Psoas muscle (tissue), 8 donors: ENCODE results near the gene DNAH10. TPM values are rescaled to one million over a fixed set of nuclear protein-coding genes. Genes with fewer than 3 reads are reported as not detected.

Experiments
- ATAC-seq, 4 donors: fragments of 200-7000 bp; cut with Tn5 transposase; one replicate each; pipeline ENCODE4 v1.9.1; 2020; ENCODE audit warnings: moderate library complexity in 3 of 4, mild to moderate bottlenecking in 2 of 4
- DNase-seq, 2 donors: peaks; one replicate each; pipeline ENCODE4 v3.0.0-alpha.2; 2020
- H3K27ac ChIP-seq: fragments of 200-600 bp; one replicate; pipeline ENCODE4 v1.8.0; 2022
- H3K27me3 ChIP-seq, 3 donors: fragments of 200-600 bp in 1 of 3; one replicate each; pipeline versions ENCODE4 v1.6.1 to v1.8.0; 2013 to 2022; ENCODE audit warnings: low read length in 2 of 3, mild to moderate bottlenecking in 2 of 3, moderate library complexity in 1 of 3; ENCODE audit not compliant: insufficient read depth in 3 of 3
- H3K36me3 ChIP-seq, 2 donors: fragments of 200-600 bp in 1 of 2; one replicate each; pipeline versions ENCODE4 v1.6.1 to v1.8.0; 2013 to 2022; ENCODE audit warnings: low read depth in 1 of 2, mild to moderate bottlenecking in 1 of 2, moderate library complexity in 1 of 2; ENCODE audit not compliant: insufficient read depth in 1 of 2
- H3K4me1 ChIP-seq: fragments of 200-600 bp; one replicate; pipeline ENCODE4 v1.8.0; 2022
- H3K4me3 ChIP-seq: fragments of 200-600 bp; one replicate; pipeline ENCODE4 v1.8.0; 2022; ENCODE audit warnings: mild to moderate bottlenecking
- H3K9me3 ChIP-seq: fragments of 200-600 bp; one replicate; pipeline ENCODE4 v1.8.0; 2022
- WGBS, 3 donors: extraction: QIAGEN DNeasy Blood & Tissue Kit; methylation state at CpG; one replicate each; pipeline versions ENCODE4 v1.1.6 to v1.1.7; 2013; 5-methylcytosine and 5-hydroxymethylcytosine counted together
- intact Hi-C, 2 donors: fragments of 100-400 bp; cut with DNase I; formaldehyde crosslinking; loops; one replicate each; pipeline versions ENCODE4 v1.11.0 to v1.14.2; 2022
- polyA plus RNA-seq, 3 donors: library from polyadenylated mRNA; stranded (reverse); fragments of 200-250 nt; gene quantifications; one replicate each; pipeline ENCODE4 v1.2.3, GENCODE V29; 2013
- total RNA-seq, 4 donors: library from RNA; stranded (reverse); fragmentation: NEBNext Ultra II Directional in 2 of 4; extraction: Animal tissue kit (Norgen Biotek cat#: 25700) in 2 of 4; gene quantifications; one replicate each; pipeline versions ENCODE4 v1.2.1 to v1.2.4, GENCODE V29; 2021 to 2023
- TF ChIP-seq, protein P1 (sequence below): fragments of 200-600 bp; IDR thresholded peaks from one replicate; pipeline ENCODE4 v1.8.0; 2022; ENCODE audit warnings: antibody characterized with exemption
- donor health status: healthy with polysubstance abuse.
- donor health status: DM: no; HTN: no; CAD: no; lungs with moderate emphysema.
- donor health status: Bipolar disorder and iron deficiency.
- donor health status: healthy.
- donor health status: DM: yes; HTN: yes; CAD: no.
- donor health status: DM: no; HTN: no; CAD: no.
- donor health status: DM: no; HTN: no; CAD: no.
- donor health status: DM: yes; HTN: yes; CAD: no.

The DNAH10 gene
- total and polyA plus RNA-seq, 7 donors: 0.01 to 0.84 (median 0.24) TPM; not detected in 1

DNA sequence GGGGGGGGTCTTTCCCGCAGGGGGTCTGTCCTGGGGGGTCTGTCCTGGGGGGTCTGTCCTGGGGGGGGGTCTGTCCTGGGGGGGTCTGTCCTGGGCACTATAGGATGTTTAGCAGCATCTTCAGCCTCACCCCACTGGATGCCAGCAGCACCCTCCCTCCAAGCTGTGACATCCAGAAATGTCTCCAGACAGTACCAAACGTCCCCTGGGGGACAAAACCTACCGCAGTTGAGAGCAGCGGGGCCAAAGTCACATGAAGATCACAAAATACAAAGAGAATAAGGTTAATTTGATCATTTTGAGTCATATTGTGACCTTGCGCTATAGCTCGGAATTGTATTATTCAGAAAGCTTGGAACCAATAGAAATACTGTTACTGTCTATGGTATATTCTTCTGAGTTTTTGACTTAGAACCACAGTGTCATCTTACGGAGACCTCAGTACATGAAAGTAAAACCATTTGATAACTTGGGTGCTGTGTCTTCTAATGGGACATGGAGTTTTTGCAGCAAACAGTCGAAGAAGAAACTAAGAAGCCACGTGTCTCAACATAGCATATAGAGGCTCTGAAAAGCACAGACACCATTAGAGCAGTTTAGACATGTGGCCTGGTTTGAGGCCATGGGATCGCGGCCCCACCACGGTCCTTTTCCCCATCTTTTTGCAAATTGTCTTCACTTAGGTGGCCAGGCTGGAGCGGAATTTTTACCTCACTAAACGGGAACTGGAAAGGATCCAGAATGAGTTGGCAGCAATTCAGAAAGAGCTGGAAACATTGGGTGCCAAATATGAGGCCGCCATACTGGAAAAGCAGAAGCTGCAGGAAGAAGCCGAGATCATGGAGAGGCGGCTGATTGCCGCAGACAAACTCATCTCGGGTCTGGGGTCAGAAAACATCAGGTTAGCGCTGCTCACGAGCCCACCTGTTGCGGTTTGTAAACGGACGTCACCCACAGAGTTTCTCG is 150.6 kb downstream of the DNAH10 start:
- H3K27ac ChIP-seq: no peak overlapping the region
- H3K4me1 ChIP-seq: no peaks in the 10 kb centered on the region
- H3K27me3 ChIP-seq: peaks cover 0 to 13% (median 0%) of the 10 kb centered on the region in 3 donors
- intact Hi-C loops: no loop called here
- H3K9me3 ChIP-seq: no peaks in the 10 kb centered on the region
- TF ChIP-seq, protein P1, sequence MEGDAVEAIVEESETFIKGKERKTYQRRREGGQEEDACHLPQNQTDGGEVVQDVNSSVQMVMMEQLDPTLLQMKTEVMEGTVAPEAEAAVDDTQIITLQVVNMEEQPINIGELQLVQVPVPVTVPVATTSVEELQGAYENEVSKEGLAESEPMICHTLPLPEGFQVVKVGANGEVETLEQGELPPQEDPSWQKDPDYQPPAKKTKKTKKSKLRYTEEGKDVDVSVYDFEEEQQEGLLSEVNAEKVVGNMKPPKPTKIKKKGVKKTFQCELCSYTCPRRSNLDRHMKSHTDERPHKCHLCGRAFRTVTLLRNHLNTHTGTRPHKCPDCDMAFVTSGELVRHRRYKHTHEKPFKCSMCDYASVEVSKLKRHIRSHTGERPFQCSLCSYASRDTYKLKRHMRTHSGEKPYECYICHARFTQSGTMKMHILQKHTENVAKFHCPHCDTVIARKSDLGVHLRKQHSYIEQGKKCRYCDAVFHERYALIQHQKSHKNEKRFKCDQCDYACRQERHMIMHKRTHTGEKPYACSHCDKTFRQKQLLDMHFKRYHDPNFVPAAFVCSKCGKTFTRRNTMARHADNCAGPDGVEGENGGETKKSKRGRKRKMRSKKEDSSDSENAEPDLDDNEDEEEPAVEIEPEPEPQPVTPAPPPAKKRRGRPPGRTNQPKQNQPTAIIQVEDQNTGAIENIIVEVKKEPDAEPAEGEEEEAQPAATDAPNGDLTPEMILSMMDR: no peak
- ATAC-seq: no peak
- no peak overlapping the region for H3K4me3 ChIP-seq
- WGBS, 3 donors: 67 to 75% (median 67%) methylated on average over 25 of the region's 25 CpGs
- peak in 1 of 2 donors; percentile 24 for DNase-seq
- no peaks in the 10 kb centered on the region for H3K36me3 ChIP-seq

DNA sequence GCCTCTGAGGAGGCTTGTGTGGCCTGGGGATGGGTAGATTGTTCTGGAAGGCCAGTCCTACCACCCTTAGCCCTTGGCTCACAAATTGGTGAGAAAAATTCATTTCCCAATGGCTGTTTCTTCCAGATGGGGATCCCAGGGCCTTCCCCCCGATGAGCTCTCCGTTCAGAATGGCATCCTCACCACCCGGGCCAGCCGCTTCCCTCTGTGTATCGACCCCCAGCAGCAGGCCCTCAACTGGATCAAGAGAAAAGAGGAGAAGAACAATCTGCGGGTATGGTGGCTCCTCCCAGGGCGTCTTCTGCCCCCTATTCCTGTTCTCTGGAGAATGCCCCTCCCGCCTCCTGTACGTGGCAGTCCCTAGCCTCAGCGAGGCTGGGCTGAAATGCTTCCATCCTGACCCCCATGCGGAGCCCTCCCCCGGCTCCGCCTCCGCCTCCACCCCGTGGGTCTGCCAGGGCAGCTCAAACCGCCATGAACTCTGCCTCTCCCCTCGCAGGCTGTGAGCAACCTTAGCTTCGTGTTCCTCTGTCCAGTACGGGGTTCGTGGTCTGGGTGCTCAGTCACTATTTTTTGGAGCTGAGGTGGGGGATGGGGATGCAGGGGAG is 152.7 kb downstream of the DNAH10 start:
- Histone ChIP-seq H3K4me3 (no peak overlapping the region), H3K9me3 (no peaks in the 10 kb centered on the region), H3K4me1 (no peaks in the 10 kb centered on the region), H3K27ac (no peak overlapping the region), H3K36me3 (no peaks in the 10 kb centered on the region), H3K27me3 (peaks cover 0 to 18% (median 4%) of the 10 kb centered on the region in 3 donors)
- WGBS, 3 donors: 42 to 52% (median 50%) methylated on average over 19 to 20 of the region's 20 CpGs
- TF ChIP-seq, protein P1: no peak
- intact Hi-C loops: no loop called here
- ATAC-seq: no peak
- DNase-seq: peak in 1 of 2 donors; percentile 34

DNA sequence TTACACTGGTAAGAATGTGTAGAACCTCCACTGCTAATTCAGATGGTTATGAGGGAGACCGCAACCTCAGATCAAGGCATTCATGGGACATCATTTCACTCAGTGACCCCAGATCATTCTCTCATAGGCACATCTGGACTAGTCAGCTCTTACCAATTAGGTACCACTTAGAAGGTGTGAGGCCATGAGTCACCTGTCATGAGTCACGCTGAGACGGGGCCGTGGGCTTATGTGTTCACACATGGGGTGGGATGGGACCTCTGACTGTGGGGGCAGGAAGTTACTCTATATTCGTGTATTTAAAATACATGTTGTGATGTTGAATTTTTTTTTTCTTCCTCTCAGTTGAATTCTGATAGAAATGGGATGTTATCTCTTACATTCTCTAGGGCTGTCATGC is 154.6 kb downstream of the DNAH10 start:
- Histone ChIP-seq H3K4me3 (no peak overlapping the region), H3K4me1 (no peaks in the 10 kb centered on the region), H3K9me3 (no peaks in the 10 kb centered on the region), H3K27ac (no peak overlapping the region), H3K36me3 (no peaks in the 10 kb centered on the region), H3K27me3 (peaks cover 0 to 18% (median 4%) of the 10 kb centered on the region in 3 donors)
- intact Hi-C loops: no loop called here
- ATAC-seq (no peak), DNase-seq (peak in 1 of 2 donors; percentile 15)
- TF ChIP-seq, protein P1: no peak
- 76 to 85% (median 80%) methylated on average over 5 of the region's 5 CpGs for WGBS, 3 donors

DNA sequence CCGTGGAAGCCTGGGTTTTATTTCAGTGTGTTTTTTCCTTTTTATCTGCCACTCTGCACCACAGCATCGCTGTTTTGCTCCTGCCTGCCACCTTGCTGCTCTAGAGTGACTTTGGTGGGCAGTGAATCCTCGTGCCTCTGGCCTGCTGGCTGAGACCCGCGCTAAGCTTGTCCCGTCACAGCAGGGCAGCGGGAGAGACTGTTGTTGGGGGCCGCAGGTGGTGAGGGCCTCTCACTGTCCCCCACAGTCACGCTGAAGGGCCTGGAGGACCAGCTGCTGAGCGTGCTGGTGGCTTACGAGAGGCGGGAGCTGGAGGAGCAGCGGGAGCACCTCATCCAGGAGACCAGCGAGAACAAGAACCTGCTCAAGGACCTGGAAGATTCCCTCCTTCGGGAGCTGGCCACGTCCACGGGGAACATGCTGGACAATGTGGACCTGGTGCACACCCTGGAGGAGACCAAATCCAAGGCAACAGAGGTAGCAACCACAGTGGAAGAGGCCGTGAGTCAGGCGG is 155.3 kb downstream of the DNAH10 start:
- DNase-seq (peak in 1 of 2 donors; percentile 36), ATAC-seq (no peak)
- H3K36me3 ChIP-seq: no peaks in the 10 kb centered on the region
- H3K4me1 ChIP-seq: no peaks in the 10 kb centered on the region
- TF ChIP-seq, protein P1: no peak
- peaks cover 0 to 18% (median 4%) of the 10 kb centered on the region in 3 donors for H3K27me3 ChIP-seq
- intact Hi-C loops: no loop called here
- H3K27ac ChIP-seq: no peak overlapping the region
- WGBS, 3 donors: 84 to 91% (median 85%) methylated on average over 19 of the region's 19 CpGs
- no peak overlapping the region for H3K4me3 ChIP-seq
- H3K9me3 ChIP-seq: no peaks in the 10 kb centered on the region
